Testis (tissue), 2 donors: ENCODE data around the gene LMAN2L.

ENCODE experiments used
- CTCF ChIP-seq, 3 experiments: fragments of 450-650 bp in 2 of 3; fragments of 200-600 bp in 1 of 3; sonication (generic) in 1 of 3; IDR thresholded peaks; one replicate each; pipeline ENCODE4 v1.5.1; 2016 to 2019; ENCODE audit warnings: antibody characterized with exemption in 3 of 3, mild to moderate bottlenecking in 2 of 3, moderate library complexity in 1 of 3
- POLR2A ChIP-seq: fragments of 450-650 bp; IDR thresholded peaks from one replicate; pipeline ENCODE4 v1.6.1; 2017; ENCODE audit warnings: antibody characterized with exemption, mild to moderate bottlenecking, moderate library complexity

GRCh38 chr2:96727431-96727830, 12.4 kb downstream of the LMAN2L start:
- TF ChIP-seq POLR2A (no peak), CTCF (IDR thresholded peaks at IDR 0.05) (no peak)
